OCI-LY1 (cell line): ENCODE data around the gene GRIK3.

ENCODE experiments used
- H2AFZ ChIP-seq: fragments of 200-600 bp; sonication (generic), shearing (Covaris generic); 2 replicates; pipeline ENCODE4 v1.6.0; 2014; ENCODE audit warnings: antibody characterized with exemption, mild to moderate bottlenecking, low read length
- H3F3A ChIP-seq: fragments of 200-600 bp; sonication (generic), shearing (Covaris generic); 2 replicates; pipeline ENCODE4 v1.6.0; 2014; ENCODE audit warnings: mild to moderate bottlenecking, antibody characterized with exemption, low read length, moderate library complexity; ENCODE audit not compliant: insufficient read depth
- H3K27ac ChIP-seq: fragments of 200-600 bp; sonication (generic); 2 replicates; pipeline ENCODE4 v1.5.1; 2014; ENCODE audit warnings: low read length, mixed run types, mild to moderate bottlenecking, low read depth; ENCODE audit not compliant: poor library complexity, severe bottlenecking
- H3K27me3 ChIP-seq: fragments of 200-600 bp; sonication (generic); 2 replicates; pipeline ENCODE4 v1.6.0; 2014; ENCODE audit warnings: antibody characterized with exemption, mild to moderate bottlenecking, low read length, moderate library complexity; ENCODE audit not compliant: insufficient read depth
- H3K36me3 ChIP-seq: fragments of 200-600 bp; sonication (generic); 2 replicates; pipeline ENCODE4 v1.6.1; 2014; ENCODE audit warnings: mild to moderate bottlenecking, antibody characterized with exemption, low read length, moderate library complexity, mixed read lengths; ENCODE audit not compliant: insufficient read depth
- H3K4me1 ChIP-seq: fragments of 200-600 bp; sonication (generic); 2 replicates; pipeline ENCODE4 v1.5.1; 2014; ENCODE audit warnings: mild to moderate bottlenecking, low read length, moderate library complexity; ENCODE audit not compliant: insufficient read depth, severe bottlenecking
- H3K4me2 ChIP-seq: fragments of 200-600 bp; sonication (generic), shearing (Covaris generic); 2 replicates; pipeline ENCODE4 v1.6.1; 2014; ENCODE audit warnings: low read length
- H3K4me3 ChIP-seq: fragments of 200-600 bp; sonication (generic); 2 replicates; pipeline ENCODE4 v1.5.1; 2014; ENCODE audit warnings: low read length, low read depth, mild to moderate bottlenecking, mixed read lengths; ENCODE audit not compliant: poor library complexity, severe bottlenecking
- H3K79me2 ChIP-seq: fragments of 200-600 bp; shearing (Covaris generic); 2 replicates; pipeline ENCODE4 v1.6.1; 2016; ENCODE audit warnings: mixed run types, low read length, mixed read lengths; ENCODE audit not compliant: insufficient read depth
- H3K9ac ChIP-seq: fragments of 200-600 bp; sonication (generic), shearing (Covaris generic); 2 replicates; pipeline ENCODE4 v1.6.1; 2014; ENCODE audit warnings: mild to moderate bottlenecking, low read length, mixed read lengths
- H3K9me2 ChIP-seq: fragments of 200-600 bp; sonication (generic), shearing (Covaris generic); 2 replicates; pipeline ENCODE4 v1.6.1; 2014; ENCODE audit warnings: low read depth, mild to moderate bottlenecking, low read length, mixed read lengths
- H3K9me3 ChIP-seq: fragments of 200-600 bp; shearing (Covaris generic); 2 replicates; pipeline ENCODE4 v1.6.1; 2014; ENCODE audit warnings: low read length, mixed read lengths
- H4K20me1 ChIP-seq: fragments of 200-600 bp; sonication (generic), shearing (Covaris generic); 2 replicates; pipeline ENCODE4 v1.6.0; 2016; ENCODE audit warnings: mild to moderate bottlenecking, low read length; ENCODE audit not compliant: insufficient read depth
- CTCF ChIP-seq: fragments of 200-600 bp; sonication (generic), shearing (Covaris generic); IDR thresholded peaks from 2 replicates; pipeline ENCODE4 v1.5.1; 2017; ENCODE audit warnings: mild to moderate bottlenecking, antibody characterized with exemption, low read length, moderate library complexity, mixed read lengths
- EZH2 ChIP-seq: fragments of 200-600 bp; sonication (generic), shearing (Covaris generic); IDR thresholded peaks from 2 replicates; pipeline ENCODE4 v1.8.0; 2017; ENCODE audit warnings: borderline replicate concordance, mixed run types, mild to moderate bottlenecking, antibody characterized with exemption, low read length, moderate library complexity, mixed read lengths

Gene GRIK3

GRCh38 chr1:36863061-36863460, 171.3 kb downstream of the GRIK3 start:
- TF ChIP-seq CTCF (no peak), EZH2 (no peak)
- Histone ChIP-seq H3F3A (no peaks in the 10 kb centered on the region), H2AFZ (no peak overlapping the region), H3K27me3 (no peaks in the 10 kb centered on the region), H3K9me2 (no peaks in the 10 kb centered on the region), H3K4me2 (no peak overlapping the region), H3K4me3 (no peak overlapping the region), H3K27ac (no peak overlapping the region), H3K36me3 (no peaks in the 10 kb centered on the region), H4K20me1 (no peaks in the 10 kb centered on the region), H3K79me2 (no peaks in the 10 kb centered on the region), H3K4me1 (no peaks in the 10 kb centered on the region), H3K9me3 (no peaks in the 10 kb centered on the region), H3K9ac (no peak overlapping the region)

GRCh38 chr1:36861375-36861774, 172.9 kb downstream of the GRIK3 start:
- no peak overlapping the region for H3K9ac ChIP-seq
- TF ChIP-seq EZH2 (no peak), CTCF (no peak)
- no peaks in the 10 kb centered on the region for H3K36me3 ChIP-seq
- H3K4me1 ChIP-seq: no peaks in the 10 kb centered on the region
- no peak overlapping the region for H3K4me2 ChIP-seq
- H4K20me1 ChIP-seq: no peaks in the 10 kb centered on the region
- H3K79me2 ChIP-seq: no peaks in the 10 kb centered on the region
- no peak overlapping the region for H3K27ac ChIP-seq
- no peaks in the 10 kb centered on the region for H3F3A ChIP-seq
- H3K9me3 ChIP-seq: no peaks in the 10 kb centered on the region
- H3K9me2 ChIP-seq: no peaks in the 10 kb centered on the region
- H3K27me3 ChIP-seq: no peaks in the 10 kb centered on the region
- no peak overlapping the region for H3K4me3 ChIP-seq
- no peak overlapping the region for H2AFZ ChIP-seq

GRCh38 chr1:36859926-36860325, 174.4 kb downstream of the GRIK3 start:
- Histone ChIP-seq H3K9ac (no peak overlapping the region), H3F3A (no peaks in the 10 kb centered on the region), H3K9me3 (no peaks in the 10 kb centered on the region), H3K9me2 (no peaks in the 10 kb centered on the region), H3K27me3 (no peaks in the 10 kb centered on the region), H3K79me2 (no peaks in the 10 kb centered on the region), H3K4me2 (no peak overlapping the region), H3K27ac (no peak overlapping the region), H3K4me3 (no peak overlapping the region), H2AFZ (no peak overlapping the region), H4K20me1 (no peaks in the 10 kb centered on the region), H3K4me1 (no peaks in the 10 kb centered on the region), H3K36me3 (no peaks in the 10 kb centered on the region)
- TF ChIP-seq CTCF (no peak), EZH2 (no peak)
